Tibial nerve (tissue), 4 donors: ENCODE results near the gene ZNF92.

Source experiments
- CTCF ChIP-seq, 5 experiments: fragments of 200-600 bp in 3 of 5; fragments of 450-650 bp in 2 of 5; sonication (generic) in 3 of 5; IDR thresholded peaks; one replicate each; pipeline ENCODE4 v1.5.1; 2016 to 2019; ENCODE audit warnings: antibody characterized with exemption in 5 of 5, mild to moderate bottlenecking in 3 of 5, moderate library complexity in 2 of 5
- EP300 ChIP-seq, 2 donors: sonication (generic); formaldehyde crosslinking; IDR thresholded peaks; one replicate each; pipeline ENCODE4 v1.6.1; 2017; ENCODE audit warnings: antibody characterized with exemption in 2 of 2, mild to moderate bottlenecking in 1 of 2
- POLR2A ChIP-seq, 2 donors: fragments of 450-650 bp; IDR thresholded peaks; one replicate each; pipeline ENCODE4 v1.6.1; 2017; ENCODE audit warnings: antibody characterized with exemption in 2 of 2, mild to moderate bottlenecking in 2 of 2, moderate library complexity in 2 of 2

GRCh38 chr7:65369843-65370242 lies 3.8 kb upstream of the ZNF92 start:
- TF ChIP-seq CTCF (IDR thresholded peaks at IDR 0.05) = no peak
- no peak for TF ChIP-seq POLR2A (IDR thresholded peaks at IDR 0.05)
- TF ChIP-seq EP300 (IDR thresholded peaks at IDR 0.05) = no peak
